ENCODE data around the gene TROAP.
"Not testable (repeated sequence)": the region's sequence is repeated elsewhere in the genome, so short reads cannot be mapped to it uniquely, and the experiment has no call there.

Gene TROAP

GRCh38 chr12:49330032-49330619 is 7.1 kb downstream of the TROAP start:
- peaks cover 0 to 4% of the 10 kb centered on the region in 2 donors for H3K4me1 ChIP-seq (ENCODE audit: control insufficient read depth in 1 of 2, insufficient read depth in 2 of 2, low read length in 2 of 2)
- no peak overlapping the region for H3K4me3 ChIP-seq (ENCODE audit: low read depth in 1 of 2, low read length in 2 of 2)
- H3K9me3 ChIP-seq (ENCODE audit: control insufficient read depth in 1 of 2, low read length in 2 of 2), result no peaks in the 10 kb centered on the region
- no peak overlapping the region for H3K27ac ChIP-seq (ENCODE audit: low read depth, low read length)
- peaks cover 0 to 3% of the 10 kb centered on the region in 2 donors for H3K36me3 ChIP-seq (ENCODE audit: control insufficient read depth in 1 of 2, insufficient read depth in 2 of 2, low read length in 2 of 2)
- H3K27me3 ChIP-seq (ENCODE audit: control insufficient read depth in 1 of 2, insufficient read depth in 2 of 2, low read length in 2 of 2), result peaks cover 10 to 11% of the 10 kb centered on the region in 2 donors
- no peak overlapping the region for H3K9ac ChIP-seq (ENCODE audit: low read depth in 1 of 2, low read length in 2 of 2)

- Histone ChIP-seq H3K4me1 (ENCODE audit: control insufficient read depth in 1 of 2, insufficient read depth in 2 of 2, low read length in 2 of 2) (peaks cover 0 to 4% of the 10 kb centered on the region in 2 donors), H3K36me3 (ENCODE audit: control insufficient read depth in 1 of 2, insufficient read depth in 2 of 2, low read length in 2 of 2) (peaks cover 0 to 3% of the 10 kb centered on the region in 2 donors), H3K4me3 (ENCODE audit: low read depth in 1 of 2, low read length in 2 of 2) (no peak overlapping the region), H3K27ac (ENCODE audit: low read depth, low read length) (no peak overlapping the region), H3K9ac (ENCODE audit: low read depth in 1 of 2, low read length in 2 of 2) (no peak overlapping the region), H3K9me3 (ENCODE audit: control insufficient read depth in 1 of 2, low read length in 2 of 2) (no peaks in the 10 kb centered on the region), H3K27me3 (ENCODE audit: control insufficient read depth in 1 of 2, insufficient read depth in 2 of 2, low read length in 2 of 2) (peaks cover 17% of the 10 kb centered on the region in 2 donors)
Measured at GRCh38 chr12:49330631-49331379, 7.8 kb downstream of the TROAP start.

GRCh38 chr12:49331380-49332222 is 8.5 kb downstream of the TROAP start:
- H3K4me1 ChIP-seq (ENCODE audit: control insufficient read depth in 1 of 2, insufficient read depth in 2 of 2, low read length in 2 of 2), result peaks cover 2 to 6% of the 10 kb centered on the region in 2 donors
- no peak overlapping the region for H3K4me3 ChIP-seq (ENCODE audit: low read depth in 1 of 2, low read length in 2 of 2)
- no peak overlapping the region for H3K9ac ChIP-seq (ENCODE audit: low read depth in 1 of 2, low read length in 2 of 2)
- no peaks in the 10 kb centered on the region for H3K9me3 ChIP-seq (ENCODE audit: control insufficient read depth in 1 of 2, low read length in 2 of 2)
- H3K27me3 ChIP-seq (ENCODE audit: control insufficient read depth in 1 of 2, insufficient read depth in 2 of 2, low read length in 2 of 2), result peaks cover 25% of the 10 kb centered on the region in 2 donors
- H3K27ac ChIP-seq (ENCODE audit: low read depth, low read length), result no peak overlapping the region
- peaks cover 0 to 3% of the 10 kb centered on the region in 2 donors for H3K36me3 ChIP-seq (ENCODE audit: control insufficient read depth in 1 of 2, insufficient read depth in 2 of 2, low read length in 2 of 2)

- H3K9ac ChIP-seq (ENCODE audit: low read depth in 1 of 2, low read length in 2 of 2), result no peak overlapping the region
- H3K9me3 ChIP-seq (ENCODE audit: control insufficient read depth in 1 of 2, low read length in 2 of 2), result no peaks in the 10 kb centered on the region
- H3K4me1 ChIP-seq (ENCODE audit: control insufficient read depth in 1 of 2, insufficient read depth in 2 of 2, low read length in 2 of 2), result peaks cover 5 to 12% of the 10 kb centered on the region in 2 donors
- no peak overlapping the region for H3K4me3 ChIP-seq (ENCODE audit: low read depth in 1 of 2, low read length in 2 of 2)
- H3K27ac ChIP-seq (ENCODE audit: low read depth, low read length), result no peak overlapping the region
- peaks cover 0 to 3% of the 10 kb centered on the region in 2 donors for H3K36me3 ChIP-seq (ENCODE audit: control insufficient read depth in 1 of 2, insufficient read depth in 2 of 2, low read length in 2 of 2)
- peaks cover 28 to 30% of the 10 kb centered on the region in 2 donors for H3K27me3 ChIP-seq (ENCODE audit: control insufficient read depth in 1 of 2, insufficient read depth in 2 of 2, low read length in 2 of 2)
Measured at GRCh38 chr12:49332441-49332861, 9.4 kb downstream of the TROAP start.

- Histone ChIP-seq H3K9me3 (ENCODE audit: control insufficient read depth in 1 of 2, low read length in 2 of 2) (no peaks in the 10 kb centered on the region), H3K27me3 (ENCODE audit: control insufficient read depth in 1 of 2, insufficient read depth in 2 of 2, low read length in 2 of 2) (peaks cover 29 to 30% of the 10 kb centered on the region in 2 donors), H3K9ac (ENCODE audit: low read depth in 1 of 2, low read length in 2 of 2) (no peak overlapping the region), H3K4me1 (ENCODE audit: control insufficient read depth in 1 of 2, insufficient read depth in 2 of 2, low read length in 2 of 2) (peaks cover 5 to 13% of the 10 kb centered on the region in 2 donors), H3K36me3 (ENCODE audit: control insufficient read depth in 1 of 2, insufficient read depth in 2 of 2, low read length in 2 of 2) (peaks cover 0 to 3% of the 10 kb centered on the region in 2 donors), H3K4me3 (ENCODE audit: low read depth in 1 of 2, low read length in 2 of 2) (no peak overlapping the region), H3K27ac (ENCODE audit: low read depth, low read length) (no peak overlapping the region)
Measured at GRCh38 chr12:49332891-49333371, 9.9 kb downstream of the TROAP start.

- not testable (repeated sequence) for H3K4me3 ChIP-seq (ENCODE audit: low read depth in 1 of 2, low read length in 2 of 2); H3K9me3 ChIP-seq (ENCODE audit: control insufficient read depth in 1 of 2, low read length in 2 of 2); H3K36me3 ChIP-seq (ENCODE audit: control insufficient read depth in 1 of 2, insufficient read depth in 2 of 2, low read length in 2 of 2); H3K27ac ChIP-seq (ENCODE audit: low read depth, low read length); H3K9ac ChIP-seq (ENCODE audit: low read depth in 1 of 2, low read length in 2 of 2)
- H3K4me1 ChIP-seq (ENCODE audit: control insufficient read depth in 1 of 2, insufficient read depth in 2 of 2, low read length in 2 of 2), result peaks cover 5 to 15% of the 10 kb centered on the region in 2 donors
- H3K27me3 ChIP-seq (ENCODE audit: control insufficient read depth in 1 of 2, insufficient read depth in 2 of 2, low read length in 2 of 2), result peaks cover 32 to 36% of the 10 kb centered on the region in 2 donors
Measured at GRCh38 chr12:49333778-49334177, 10.7 kb downstream of the TROAP start.

- Histone ChIP-seq H3K4me1 (ENCODE audit: control insufficient read depth in 1 of 2, insufficient read depth in 2 of 2, low read length in 2 of 2) (peaks cover 10 to 19% of the 10 kb centered on the region in 2 donors), H3K9me3 (ENCODE audit: control insufficient read depth in 1 of 2, low read length in 2 of 2) (no peaks in the 10 kb centered on the region), H3K4me3 (ENCODE audit: low read depth in 1 of 2, low read length in 2 of 2) (no peak overlapping the region), H3K9ac (ENCODE audit: low read depth in 1 of 2, low read length in 2 of 2) (no peak overlapping the region), H3K36me3 (ENCODE audit: control insufficient read depth in 1 of 2, insufficient read depth in 2 of 2, low read length in 2 of 2) (peaks cover 0 to under 1% of the 10 kb centered on the region in 2 donors), H3K27me3 (ENCODE audit: control insufficient read depth in 1 of 2, insufficient read depth in 2 of 2, low read length in 2 of 2) (peaks cover 32 to 36% of the 10 kb centered on the region in 2 donors), H3K27ac (ENCODE audit: low read depth, low read length) (no peak overlapping the region)
Measured at GRCh38 chr12:49334226-49334625, 11.2 kb downstream of the TROAP start.

- Histone ChIP-seq H3K9me3 (ENCODE audit: control insufficient read depth in 1 of 2, low read length in 2 of 2) (no peaks in the 10 kb centered on the region), H3K4me3 (ENCODE audit: low read depth in 1 of 2, low read length in 2 of 2) (no peak overlapping the region), H3K9ac (ENCODE audit: low read depth in 1 of 2, low read length in 2 of 2) (no peak overlapping the region), H3K4me1 (ENCODE audit: control insufficient read depth in 1 of 2, insufficient read depth in 2 of 2, low read length in 2 of 2) (peaks cover 14 to 24% of the 10 kb centered on the region in 2 donors), H3K27me3 (ENCODE audit: control insufficient read depth in 1 of 2, insufficient read depth in 2 of 2, low read length in 2 of 2) (peaks cover 32 to 36% of the 10 kb centered on the region in 2 donors), H3K36me3 (ENCODE audit: control insufficient read depth in 1 of 2, insufficient read depth in 2 of 2, low read length in 2 of 2) (no peaks in the 10 kb centered on the region), H3K27ac (ENCODE audit: low read depth, low read length) (no peak overlapping the region)
Measured at GRCh38 chr12:49334681-49335080, 11.6 kb downstream of the TROAP start.

GRCh38 chr12:49335118-49335954 is 12.3 kb downstream of the TROAP start:
- Histone ChIP-seq H3K4me3 (ENCODE audit: low read depth in 1 of 2, low read length in 2 of 2) (no peak overlapping the region), H3K36me3 (ENCODE audit: control insufficient read depth in 1 of 2, insufficient read depth in 2 of 2, low read length in 2 of 2) (no peaks in the 10 kb centered on the region), H3K27ac (ENCODE audit: low read depth, low read length) (no peak overlapping the region), H3K27me3 (ENCODE audit: control insufficient read depth in 1 of 2, insufficient read depth in 2 of 2, low read length in 2 of 2) (peaks cover 32 to 36% of the 10 kb centered on the region in 2 donors), H3K4me1 (ENCODE audit: control insufficient read depth in 1 of 2, insufficient read depth in 2 of 2, low read length in 2 of 2) (peaks cover 16 to 26% of the 10 kb centered on the region in 2 donors), H3K9me3 (ENCODE audit: control insufficient read depth in 1 of 2, low read length in 2 of 2) (no peaks in the 10 kb centered on the region), H3K9ac (ENCODE audit: low read depth in 1 of 2, low read length in 2 of 2) (no peak overlapping the region)

All from duodenal mucosa (tissue), 2 donors.